Epithelial cell of alveolus of lung (primary cell): Measurements from ENCODE around the gene LPIN3. TPM values are rescaled to one million over a fixed set of nuclear protein-coding genes. Genes with fewer than 3 reads are reported as not detected.

Experiments
- total RNA-seq: library from RNA; depleted of rRNA; stranded (reverse); fragments of >200 nt; gene quantifications from 2 replicates; pipeline ENCODE4 v1.2.1, GENCODE V29; 2015

The LPIN3 gene, protein sequence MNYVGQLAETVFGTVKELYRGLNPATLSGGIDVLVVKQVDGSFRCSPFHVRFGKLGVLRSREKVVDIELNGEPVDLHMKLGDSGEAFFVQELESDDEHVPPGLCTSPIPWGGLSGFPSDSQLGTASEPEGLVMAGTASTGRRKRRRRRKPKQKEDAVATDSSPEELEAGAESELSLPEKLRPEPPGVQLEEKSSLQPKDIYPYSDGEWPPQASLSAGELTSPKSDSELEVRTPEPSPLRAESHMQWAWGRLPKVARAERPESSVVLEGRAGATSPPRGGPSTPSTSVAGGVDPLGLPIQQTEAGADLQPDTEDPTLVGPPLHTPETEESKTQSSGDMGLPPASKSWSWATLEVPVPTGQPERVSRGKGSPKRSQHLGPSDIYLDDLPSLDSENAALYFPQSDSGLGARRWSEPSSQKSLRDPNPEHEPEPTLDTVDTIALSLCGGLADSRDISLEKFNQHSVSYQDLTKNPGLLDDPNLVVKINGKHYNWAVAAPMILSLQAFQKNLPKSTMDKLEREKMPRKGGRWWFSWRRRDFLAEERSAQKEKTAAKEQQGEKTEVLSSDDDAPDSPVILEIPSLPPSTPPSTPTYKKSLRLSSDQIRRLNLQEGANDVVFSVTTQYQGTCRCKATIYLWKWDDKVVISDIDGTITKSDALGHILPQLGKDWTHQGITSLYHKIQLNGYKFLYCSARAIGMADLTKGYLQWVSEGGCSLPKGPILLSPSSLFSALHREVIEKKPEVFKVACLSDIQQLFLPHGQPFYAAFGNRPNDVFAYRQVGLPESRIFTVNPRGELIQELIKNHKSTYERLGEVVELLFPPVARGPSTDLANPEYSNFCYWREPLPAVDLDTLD
- 3.4 and 13.9 TPM in 2 replicates for total RNA-seq

DNA sequence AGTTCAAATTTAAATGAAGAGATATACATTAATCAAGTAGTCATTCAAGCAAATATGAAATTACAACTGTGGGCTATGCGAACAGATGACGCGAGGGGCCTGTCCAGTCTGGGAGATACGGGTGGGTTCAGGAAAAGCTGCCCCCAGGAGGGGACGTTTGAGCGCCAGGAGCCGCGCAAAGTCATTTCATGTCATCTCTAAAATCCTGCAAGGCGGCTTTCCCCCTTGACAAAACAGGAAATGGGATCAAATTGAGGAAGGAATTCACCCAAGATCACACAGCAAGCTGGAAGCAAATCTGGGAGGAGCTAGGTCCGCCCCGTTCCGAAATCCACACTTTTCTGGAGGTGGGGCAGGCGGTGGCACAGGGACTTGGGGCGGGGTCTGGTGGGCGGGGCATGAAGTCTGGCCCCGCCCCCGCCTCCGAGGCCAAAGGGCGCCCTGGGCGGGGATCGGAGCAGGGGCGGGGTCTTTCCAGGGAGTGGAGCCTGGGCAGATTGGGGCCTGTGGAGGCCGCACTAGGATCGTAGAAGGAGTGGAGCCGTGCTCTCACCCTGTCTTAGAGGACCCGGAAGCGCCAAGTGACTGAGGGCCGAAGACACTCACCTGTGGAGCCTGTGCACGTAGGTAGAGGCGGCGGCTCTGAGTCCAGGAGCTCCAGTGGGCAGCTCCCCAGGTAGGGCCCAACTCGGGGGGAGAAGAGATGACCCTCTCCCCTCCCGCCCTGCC, at the start of gene LPIN3:
TSS of gene LPIN3 (plus strand) at position 495 of the 729 bp plus-strand sequence. CDS start 4,983 bp downstream, outside the sequence.

DNA sequence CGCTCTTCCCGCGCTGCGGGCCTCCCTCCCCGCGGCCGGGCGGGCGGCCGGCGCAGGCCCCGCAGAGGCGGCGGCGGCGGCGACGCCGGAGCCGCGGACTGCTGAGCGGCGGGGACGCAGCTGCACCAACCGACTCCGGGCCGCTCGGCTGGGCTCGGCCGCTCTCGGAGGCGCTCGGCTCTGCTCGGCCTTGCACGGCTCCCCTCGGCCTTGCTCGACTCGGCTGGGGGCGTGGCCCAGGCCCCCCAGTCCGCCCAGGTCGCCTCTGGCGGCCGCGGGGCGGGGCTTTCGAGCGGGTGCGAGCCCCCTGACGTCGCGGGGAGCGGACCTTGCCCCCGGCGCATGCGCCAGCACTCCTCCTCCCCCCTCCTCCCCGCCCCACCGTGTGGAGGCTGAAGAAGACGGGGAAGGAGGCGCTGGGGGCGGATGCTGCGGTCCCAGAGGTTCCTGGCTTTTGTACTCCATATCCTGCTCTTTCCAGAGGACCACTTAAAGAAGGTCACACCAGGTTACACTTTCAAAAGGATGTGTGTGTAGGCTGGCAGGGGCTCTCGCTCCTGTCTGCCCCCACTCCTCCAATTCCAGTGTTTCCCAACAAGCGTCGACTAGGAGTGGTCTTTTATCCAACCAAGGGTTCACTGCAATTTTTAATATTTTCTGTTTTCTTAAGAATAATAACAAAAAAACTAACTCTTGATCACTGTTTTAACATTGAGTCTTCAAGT, 22.9 kb upstream of the LPIN3 start, which contains the start of gene ZHX3:
TSS of gene ZHX3 (minus strand) at position 186 of the 725 bp plus-strand sequence. CDS start 112,815 bp downstream, outside the sequence.

DNA sequence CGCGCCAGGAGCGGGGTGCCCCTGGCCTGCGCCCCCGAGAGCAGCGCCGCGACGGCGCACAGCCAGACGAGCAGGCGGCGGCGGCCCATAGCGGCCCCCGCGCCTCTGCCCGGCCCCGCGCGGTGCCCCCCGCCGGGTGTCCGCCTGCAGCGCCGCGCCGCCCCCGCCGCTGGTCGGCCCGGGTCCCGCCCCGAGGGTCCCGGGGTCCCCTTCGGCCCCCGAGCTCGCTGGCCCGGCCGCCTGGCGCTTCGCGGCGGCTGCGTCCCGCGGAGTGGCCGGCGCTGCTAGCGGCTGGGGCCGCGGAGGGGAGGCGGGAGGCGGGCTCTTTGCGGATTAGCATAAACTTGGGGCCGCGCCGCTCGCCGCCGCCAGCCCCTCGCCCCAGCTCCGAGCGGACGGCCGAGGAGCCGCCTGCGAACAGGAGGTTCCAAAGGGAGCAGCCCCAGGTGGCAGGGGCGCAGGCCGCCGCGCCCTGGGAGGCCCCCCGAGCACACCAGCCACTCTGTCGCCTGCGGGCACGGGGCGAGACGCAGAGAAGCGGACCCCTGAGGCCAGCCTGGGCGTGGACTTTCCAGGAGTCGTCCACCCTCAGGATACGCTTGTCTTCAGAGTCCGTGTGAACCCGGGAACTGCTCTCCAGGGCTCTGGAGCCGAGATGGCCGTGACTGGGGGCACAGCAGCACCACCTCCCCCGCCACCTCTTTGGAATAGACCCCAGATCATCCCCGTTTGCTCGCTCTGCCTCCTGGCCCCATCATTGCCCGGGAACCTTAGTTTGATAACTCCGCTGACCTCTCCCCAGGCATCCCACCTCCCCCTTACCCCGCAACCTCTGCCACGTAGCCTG, 26.1 kb downstream of the LPIN3 start, which contains the start of gene EMILIN3:
TSS of gene EMILIN3 (minus strand) at position 273 of the 847 bp plus-strand sequence. CDS start at position 89, 184 bp downstream.

Other genes with a start within 250 kb of the LPIN3 start
- 53.1 and 53.5 TPM in 2 replicates for gene PLCG1, start 203.3 kb upstream of the LPIN3 start, total RNA-seq
- gene ZHX3, start 23.1 kb upstream of the LPIN3 start, total RNA-seq: 23.4 and 31.6 TPM in 2 replicates
- gene EMILIN3, start 26.0 kb downstream of the LPIN3 start, total RNA-seq: under 0.01 and 0.24 TPM in 2 replicates